HepG2 (cell line): ENCODE measurements around the gene LPCAT4. TPM values are rescaled to one million over a fixed set of nuclear protein-coding genes. Genes with fewer than 3 reads are reported as not detected.
A peak's percentile ranks its signal among the peaks of the same experiment; 100 is the strongest.

Experiments
- CREB1 ChIP-seq, 2 experiments: fragments of 450-650 bp in 1 of 2; IDR thresholded peaks; 2 replicates each; pipeline ENCODE4 v1.6.1; 2016 to 2017; ENCODE audit warnings: control low read depth in 1 of 2, mild to moderate bottlenecking in 1 of 2, missing compliant biosample characterization in 1 of 2, missing genetic modification characterization in 1 of 2
- HOXA3 ChIP-seq: sonication (generic); formaldehyde crosslinking; IDR thresholded peaks from 2 replicates; pipeline ENCODE4 v1.5.0; 2020; ENCODE audit warnings: missing genetic modification reagents
- KLF6 ChIP-seq: IDR thresholded peaks from 2 replicates; pipeline ENCODE4 v1.8.0; 2016; ENCODE audit warnings: missing biosample characterization, missing genetic modification reagents
- MXD4 ChIP-seq: IDR thresholded peaks from 2 replicates; pipeline ENCODE4 v1.6.1; 2016; ENCODE audit warnings: mild to moderate bottlenecking, missing biosample characterization, missing genetic modification reagents
- ZNF331 ChIP-seq: sonication (generic); formaldehyde crosslinking; IDR thresholded peaks from 2 replicates; pipeline ENCODE4 v1.4.0; 2020; ENCODE audit warnings: missing genetic modification reagents
- ZNF558 ChIP-seq: sonication (generic); formaldehyde crosslinking; IDR thresholded peaks from 2 replicates; pipeline ENCODE4 v1.9.0; 2022; ENCODE audit warnings: mild to moderate bottlenecking, missing genetic modification reagents, borderline replicate concordance
- polyA plus RNA-seq, 8 experiments: library from polyadenylated mRNA; depleted of rRNA in 3 of 8; stranded (reverse) in 7 of 8; unstranded in 1 of 8; fragments of >200 nt; fragmentation: Illumina TruSeq in 4 of 8; extraction: Trizol in 4 of 8; gene quantifications; 2 replicates each; pipeline versions ENCODE4 v1.2.1 to v1.2.3, GENCODE V29; 2011 to 2016; ENCODE audit warnings: low read depth in 4 of 8, missing spikeins in 1 of 8, mixed read lengths in 1 of 8; ENCODE audit not compliant: insufficient read depth in 1 of 8
- total RNA-seq, 5 experiments: library from RNA; depleted of rRNA; stranded (reverse); fragments of >200 nt; fragmentation: Illumina TruSeq; extraction: Trizol; gene quantifications; 2 replicates each; pipeline ENCODE4 v1.2.3, GENCODE V29; 2016; ENCODE audit warnings: low read depth in 1 of 5
- TF ChIP-seq, protein P1 (sequence below): sonication (generic); formaldehyde crosslinking; IDR thresholded peaks from 2 replicates; pipeline ENCODE4 v1.5.0; 2020; ENCODE audit warnings: mild to moderate bottlenecking, missing genetic modification reagents, borderline replicate concordance
- TF ChIP-seq, protein P2 (sequence below), 2 experiments: IDR thresholded peaks; 2 replicates each; pipeline ENCODE4 v1.6.1; 2011 to 2012; ENCODE audit warnings: low read length in 2 of 2, borderline replicate concordance in 1 of 2, low read depth in 1 of 2, mild to moderate bottlenecking in 1 of 2, moderate library complexity in 1 of 2
- TF ChIP-seq, protein P3 (sequence below): sonication (generic); formaldehyde crosslinking; IDR thresholded peaks from 2 replicates; pipeline ENCODE4 v1.8.1; 2023; ENCODE audit warnings: mild to moderate bottlenecking, missing genetic modification reagents
- TF ChIP-seq, protein P4 (sequence below): sonication (generic); formaldehyde crosslinking; IDR thresholded peaks from 2 replicates; pipeline ENCODE4 v1.4.0; 2020; ENCODE audit warnings: missing genetic modification reagents
- TF ChIP-seq, protein P5 (sequence below): sonication (generic); formaldehyde crosslinking; IDR thresholded peaks from 2 replicates; pipeline ENCODE4 v1.4.0; 2020; ENCODE audit warnings: missing genetic modification reagents
- TF ChIP-seq, protein P6 (sequence below): fragments of 450-650 bp; IDR thresholded peaks from 2 replicates; pipeline ENCODE4 v1.6.1; 2017
- TF ChIP-seq, protein P7 (sequence below): sonication (generic); formaldehyde crosslinking; IDR thresholded peaks from 2 replicates; pipeline ENCODE4 v1.8.0; 2022; ENCODE audit warnings: mild to moderate bottlenecking, missing genetic modification reagents, moderate library complexity

Gene LPCAT4
- total and polyA plus RNA-seq, 2 of the 13 experiments (the other 11 are each of a cell fraction or from before 2014, with no cell fraction given), result 8.1 to 57.1 TPM

DNA sequence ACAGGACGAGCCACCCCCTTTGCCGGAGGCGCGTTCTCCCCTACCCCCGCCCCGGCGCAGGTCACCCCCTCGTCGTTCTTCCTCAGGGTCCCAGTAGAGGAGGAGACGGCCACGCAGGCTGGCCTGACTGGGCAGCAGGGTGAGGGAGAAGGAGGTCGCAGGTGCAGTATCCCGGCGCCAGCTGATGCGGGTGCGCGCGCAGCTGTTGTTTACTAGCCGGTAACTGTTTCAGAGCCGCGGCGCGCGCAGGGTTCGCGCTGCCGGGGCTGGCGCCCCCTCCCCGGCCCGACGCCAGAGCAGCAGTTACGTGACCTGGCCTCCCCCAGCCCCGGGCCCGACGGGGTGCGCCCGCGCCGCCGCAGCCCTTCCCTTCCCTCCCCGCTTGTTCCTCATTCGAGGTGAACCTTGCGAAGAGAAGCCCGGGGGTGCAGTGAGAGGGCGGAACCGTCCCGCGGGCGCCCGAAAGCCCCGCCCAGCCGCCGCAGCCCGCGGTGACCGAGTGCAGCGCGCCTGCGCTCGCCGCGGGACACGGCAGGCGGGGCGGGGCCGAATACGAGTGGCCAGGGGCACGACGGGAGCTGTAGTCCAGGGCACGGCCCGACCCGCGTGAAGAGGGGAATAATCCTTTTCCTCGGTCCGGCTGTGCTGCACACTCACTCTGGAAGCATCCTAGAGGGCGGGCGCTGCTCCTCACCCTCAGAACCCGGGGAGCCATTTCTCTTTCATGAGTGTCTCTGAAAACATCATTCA is 29.3 kb downstream of the LPCAT4 start, which contains the start of gene SLC12A6 (continued):
- TF ChIP-seq, protein P1, sequence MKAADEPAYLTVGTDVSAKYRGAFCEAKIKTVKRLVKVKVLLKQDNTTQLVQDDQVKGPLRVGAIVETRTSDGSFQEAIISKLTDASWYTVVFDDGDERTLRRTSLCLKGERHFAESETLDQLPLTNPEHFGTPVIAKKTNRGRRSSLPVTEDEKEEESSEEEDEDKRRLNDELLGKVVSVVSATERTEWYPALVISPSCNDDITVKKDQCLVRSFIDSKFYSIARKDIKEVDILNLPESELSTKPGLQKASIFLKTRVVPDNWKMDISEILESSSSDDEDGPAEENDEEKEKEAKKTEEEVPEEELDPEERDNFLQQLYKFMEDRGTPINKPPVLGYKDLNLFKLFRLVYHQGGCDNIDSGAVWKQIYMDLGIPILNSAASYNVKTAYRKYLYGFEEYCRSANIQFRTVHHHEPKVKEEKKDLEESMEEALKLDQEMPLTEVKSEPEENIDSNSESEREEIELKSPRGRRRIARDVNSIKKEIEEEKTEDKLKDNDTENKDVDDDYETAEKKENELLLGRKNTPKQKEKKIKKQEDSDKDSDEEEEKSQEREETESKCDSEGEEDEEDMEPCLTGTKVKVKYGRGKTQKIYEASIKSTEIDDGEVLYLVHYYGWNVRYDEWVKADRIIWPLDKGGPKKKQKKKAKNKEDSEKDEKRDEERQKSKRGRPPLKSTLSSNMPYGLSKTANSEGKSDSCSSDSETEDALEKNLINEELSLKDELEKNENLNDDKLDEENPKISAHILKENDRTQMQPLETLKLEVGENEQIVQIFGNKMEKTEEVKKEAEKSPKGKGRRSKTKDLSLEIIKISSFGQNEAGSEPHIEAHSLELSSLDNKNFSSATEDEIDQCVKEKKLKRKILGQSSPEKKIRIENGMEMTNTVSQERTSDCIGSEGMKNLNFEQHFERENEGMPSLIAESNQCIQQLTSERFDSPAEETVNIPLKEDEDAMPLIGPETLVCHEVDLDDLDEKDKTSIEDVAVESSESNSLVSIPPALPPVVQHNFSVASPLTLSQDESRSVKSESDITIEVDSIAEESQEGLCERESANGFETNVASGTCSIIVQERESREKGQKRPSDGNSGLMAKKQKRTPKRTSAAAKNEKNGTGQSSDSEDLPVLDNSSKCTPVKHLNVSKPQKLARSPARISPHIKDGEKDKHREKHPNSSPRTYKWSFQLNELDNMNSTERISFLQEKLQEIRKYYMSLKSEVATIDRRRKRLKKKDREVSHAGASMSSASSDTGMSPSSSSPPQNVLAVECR (CRISPR knock-in tag), result peak; percentile 93
- TF ChIP-seq, protein P2, sequence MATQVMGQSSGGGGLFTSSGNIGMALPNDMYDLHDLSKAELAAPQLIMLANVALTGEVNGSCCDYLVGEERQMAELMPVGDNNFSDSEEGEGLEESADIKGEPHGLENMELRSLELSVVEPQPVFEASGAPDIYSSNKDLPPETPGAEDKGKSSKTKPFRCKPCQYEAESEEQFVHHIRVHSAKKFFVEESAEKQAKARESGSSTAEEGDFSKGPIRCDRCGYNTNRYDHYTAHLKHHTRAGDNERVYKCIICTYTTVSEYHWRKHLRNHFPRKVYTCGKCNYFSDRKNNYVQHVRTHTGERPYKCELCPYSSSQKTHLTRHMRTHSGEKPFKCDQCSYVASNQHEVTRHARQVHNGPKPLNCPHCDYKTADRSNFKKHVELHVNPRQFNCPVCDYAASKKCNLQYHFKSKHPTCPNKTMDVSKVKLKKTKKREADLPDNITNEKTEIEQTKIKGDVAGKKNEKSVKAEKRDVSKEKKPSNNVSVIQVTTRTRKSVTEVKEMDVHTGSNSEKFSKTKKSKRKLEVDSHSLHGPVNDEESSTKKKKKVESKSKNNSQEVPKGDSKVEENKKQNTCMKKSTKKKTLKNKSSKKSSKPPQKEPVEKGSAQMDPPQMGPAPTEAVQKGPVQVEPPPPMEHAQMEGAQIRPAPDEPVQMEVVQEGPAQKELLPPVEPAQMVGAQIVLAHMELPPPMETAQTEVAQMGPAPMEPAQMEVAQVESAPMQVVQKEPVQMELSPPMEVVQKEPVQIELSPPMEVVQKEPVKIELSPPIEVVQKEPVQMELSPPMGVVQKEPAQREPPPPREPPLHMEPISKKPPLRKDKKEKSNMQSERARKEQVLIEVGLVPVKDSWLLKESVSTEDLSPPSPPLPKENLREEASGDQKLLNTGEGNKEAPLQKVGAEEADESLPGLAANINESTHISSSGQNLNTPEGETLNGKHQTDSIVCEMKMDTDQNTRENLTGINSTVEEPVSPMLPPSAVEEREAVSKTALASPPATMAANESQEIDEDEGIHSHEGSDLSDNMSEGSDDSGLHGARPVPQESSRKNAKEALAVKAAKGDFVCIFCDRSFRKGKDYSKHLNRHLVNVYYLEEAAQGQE (IDR thresholded peaks at IDR 0.05; ENCODE audit: borderline replicate concordance in 1 of 2, low read depth in 1 of 2, low read length in 2 of 2), result no peak
- 0 out of 2 replicates have a peak, but pooled peaks have one; percentile 30 for TF ChIP-seq MXD4 (CRISPR knock-in tag)
- TF ChIP-seq, protein P3, sequence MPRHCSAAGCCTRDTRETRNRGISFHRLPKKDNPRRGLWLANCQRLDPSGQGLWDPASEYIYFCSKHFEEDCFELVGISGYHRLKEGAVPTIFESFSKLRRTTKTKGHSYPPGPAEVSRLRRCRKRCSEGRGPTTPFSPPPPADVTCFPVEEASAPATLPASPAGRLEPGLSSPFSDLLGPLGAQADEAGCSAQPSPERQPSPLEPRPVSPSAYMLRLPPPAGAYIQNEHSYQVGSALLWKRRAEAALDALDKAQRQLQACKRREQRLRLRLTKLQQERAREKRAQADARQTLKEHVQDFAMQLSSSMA (CRISPR knock-in tag), result no peak
- TF ChIP-seq, protein P4, sequence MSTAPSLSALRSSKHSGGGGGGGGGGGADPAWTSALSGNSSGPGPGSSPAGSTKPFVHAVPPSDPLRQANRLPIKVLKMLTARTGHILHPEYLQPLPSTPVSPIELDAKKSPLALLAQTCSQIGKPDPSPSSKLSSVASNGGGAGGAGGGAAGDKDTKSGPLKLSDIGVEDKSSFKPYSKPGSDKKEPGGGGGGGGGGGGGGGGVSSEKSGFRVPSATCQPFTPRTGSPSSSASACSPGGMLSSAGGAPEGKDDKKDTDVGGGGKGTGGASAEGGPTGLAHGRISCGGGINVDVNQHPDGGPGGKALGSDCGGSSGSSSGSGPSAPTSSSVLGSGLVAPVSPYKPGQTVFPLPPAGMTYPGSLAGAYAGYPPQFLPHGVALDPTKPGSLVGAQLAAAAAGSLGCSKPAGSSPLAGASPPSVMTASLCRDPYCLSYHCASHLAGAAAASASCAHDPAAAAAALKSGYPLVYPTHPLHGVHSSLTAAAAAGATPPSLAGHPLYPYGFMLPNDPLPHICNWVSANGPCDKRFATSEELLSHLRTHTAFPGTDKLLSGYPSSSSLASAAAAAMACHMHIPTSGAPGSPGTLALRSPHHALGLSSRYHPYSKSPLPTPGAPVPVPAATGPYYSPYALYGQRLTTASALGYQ (CRISPR knock-in tag), result no peak
- TF ChIP-seq HOXA3, result peak; percentile 58; the same call in 1 of the 2 replicates
- no peak for TF ChIP-seq KLF6 (CRISPR knock-in tag)
- no peak for TF ChIP-seq ZNF331 (CRISPR knock-in tag)
- TF ChIP-seq, protein P5, sequence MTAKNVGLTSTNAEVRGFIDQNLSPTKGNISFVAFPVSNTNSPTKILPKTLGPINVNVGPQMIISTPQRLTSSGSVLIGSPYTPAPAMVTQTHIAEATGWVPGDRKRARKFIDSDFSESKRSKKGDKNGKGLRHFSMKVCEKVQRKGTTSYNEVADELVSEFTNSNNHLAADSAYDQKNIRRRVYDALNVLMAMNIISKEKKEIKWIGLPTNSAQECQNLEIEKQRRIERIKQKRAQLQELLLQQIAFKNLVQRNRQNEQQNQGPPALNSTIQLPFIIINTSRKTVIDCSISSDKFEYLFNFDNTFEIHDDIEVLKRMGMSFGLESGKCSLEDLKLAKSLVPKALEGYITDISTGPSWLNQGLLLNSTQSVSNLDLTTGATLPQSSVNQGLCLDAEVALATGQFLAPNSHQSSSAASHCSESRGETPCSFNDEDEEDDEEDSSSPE (CRISPR knock-in tag), result no peak
- TF ChIP-seq, protein P6, sequence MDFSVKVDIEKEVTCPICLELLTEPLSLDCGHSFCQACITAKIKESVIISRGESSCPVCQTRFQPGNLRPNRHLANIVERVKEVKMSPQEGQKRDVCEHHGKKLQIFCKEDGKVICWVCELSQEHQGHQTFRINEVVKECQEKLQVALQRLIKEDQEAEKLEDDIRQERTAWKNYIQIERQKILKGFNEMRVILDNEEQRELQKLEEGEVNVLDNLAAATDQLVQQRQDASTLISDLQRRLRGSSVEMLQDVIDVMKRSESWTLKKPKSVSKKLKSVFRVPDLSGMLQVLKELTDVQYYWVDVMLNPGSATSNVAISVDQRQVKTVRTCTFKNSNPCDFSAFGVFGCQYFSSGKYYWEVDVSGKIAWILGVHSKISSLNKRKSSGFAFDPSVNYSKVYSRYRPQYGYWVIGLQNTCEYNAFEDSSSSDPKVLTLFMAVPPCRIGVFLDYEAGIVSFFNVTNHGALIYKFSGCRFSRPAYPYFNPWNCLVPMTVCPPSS, result no peak
- TF ChIP-seq CREB1 (IDR thresholded peaks at IDR 0.05), result peak; percentile 14; the same call in 1 of the 2 replicates
- no peak for TF ChIP-seq CREB1 (CRISPR knock-in tag; IDR thresholded peaks at IDR 0.05)
- TF ChIP-seq, protein P7, sequence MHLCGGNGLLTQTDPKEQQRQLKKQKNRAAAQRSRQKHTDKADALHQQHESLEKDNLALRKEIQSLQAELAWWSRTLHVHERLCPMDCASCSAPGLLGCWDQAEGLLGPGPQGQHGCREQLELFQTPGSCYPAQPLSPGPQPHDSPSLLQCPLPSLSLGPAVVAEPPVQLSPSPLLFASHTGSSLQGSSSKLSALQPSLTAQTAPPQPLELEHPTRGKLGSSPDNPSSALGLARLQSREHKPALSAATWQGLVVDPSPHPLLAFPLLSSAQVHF, result no peak
- no peak for TF ChIP-seq ZNF558 (CRISPR knock-in tag)
